GM19328 (cell line): ENCODE results near the gene SLAMF7.

ENCODE experiments used
- ATAC-seq: cut with Tn5 transposase; IDR thresholded peaks from one replicate; pipeline ENCODE4 v1.9.1; 2021; ENCODE audit warnings: mild to moderate bottlenecking, moderate library complexity; ENCODE audit not compliant: unreplicated experiment

Gene SLAMF7

DNA sequence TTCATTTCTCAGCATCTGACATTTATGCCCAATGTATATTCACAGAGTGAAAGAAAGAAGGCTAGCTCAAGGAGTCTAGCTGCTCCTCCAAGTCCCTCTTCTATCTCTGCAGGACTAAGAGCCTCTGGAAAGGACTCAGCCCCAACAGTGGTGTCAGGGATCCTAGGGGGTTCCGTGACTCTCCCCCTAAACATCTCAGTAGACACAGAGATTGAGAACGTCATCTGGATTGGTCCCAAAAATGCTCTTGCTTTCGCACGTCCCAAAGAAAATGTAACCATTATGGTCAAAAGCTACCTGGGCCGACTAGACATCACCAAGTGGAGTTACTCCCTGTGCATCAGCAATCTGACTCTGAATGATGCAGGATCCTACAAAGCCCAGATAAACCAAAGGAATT is 60.6 kb downstream of the SLAMF7 start:
- ATAC-seq: no peak

DNA sequence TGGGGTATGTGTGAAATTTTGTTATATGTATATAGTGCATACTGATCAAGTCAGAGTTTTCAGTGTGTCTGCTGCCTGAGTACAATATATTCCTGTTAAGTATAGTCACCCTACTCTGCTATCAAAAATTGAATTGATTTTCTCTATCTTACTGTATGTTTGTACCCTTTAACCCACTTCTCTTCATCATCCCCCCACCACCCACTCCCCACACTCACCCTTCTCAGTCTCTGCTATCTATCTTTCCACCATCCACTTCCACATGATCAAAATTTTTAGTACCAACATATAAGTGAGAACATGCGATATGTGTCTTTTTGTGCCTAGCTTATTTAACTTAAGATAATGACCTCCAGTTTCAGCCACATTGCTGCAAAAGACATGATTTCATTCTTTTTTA is 61.1 kb downstream of the SLAMF7 start:
- no peak for ATAC-seq

DNA sequence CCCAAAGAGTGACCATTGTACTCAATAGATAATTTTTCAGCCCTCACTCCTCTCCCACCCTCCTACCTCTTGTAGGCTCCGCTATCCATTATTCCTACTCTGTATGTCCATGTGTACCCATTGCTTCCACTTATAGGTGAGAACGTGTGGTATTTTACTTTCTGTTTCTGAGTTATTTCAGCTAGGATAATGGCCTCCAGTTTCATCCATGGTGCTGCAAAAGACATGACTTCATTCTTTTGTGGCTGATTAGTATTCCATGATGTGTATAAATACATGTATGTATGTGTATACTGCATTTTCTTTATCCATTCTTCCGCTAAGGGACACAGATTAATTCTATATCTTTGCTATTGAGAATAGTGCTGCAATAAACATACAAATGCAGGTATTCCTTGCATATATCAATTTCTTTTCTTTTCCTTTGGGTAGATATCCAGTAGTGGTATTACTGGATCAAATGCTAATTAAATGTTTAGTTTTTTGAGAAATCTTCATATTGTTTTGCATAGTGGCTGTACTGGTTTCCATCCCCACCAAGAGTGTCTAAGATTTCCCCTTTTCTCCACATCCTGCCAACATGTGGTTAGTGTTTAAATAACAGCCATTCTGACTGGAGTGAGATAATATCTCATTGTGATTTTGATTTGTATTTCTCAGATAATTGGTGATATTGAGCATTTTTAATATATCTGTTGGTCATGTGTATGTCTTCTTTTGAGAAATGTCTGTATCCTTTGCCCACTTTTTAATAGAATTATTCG is 61.8 kb downstream of the SLAMF7 start:
- no peak for ATAC-seq

DNA sequence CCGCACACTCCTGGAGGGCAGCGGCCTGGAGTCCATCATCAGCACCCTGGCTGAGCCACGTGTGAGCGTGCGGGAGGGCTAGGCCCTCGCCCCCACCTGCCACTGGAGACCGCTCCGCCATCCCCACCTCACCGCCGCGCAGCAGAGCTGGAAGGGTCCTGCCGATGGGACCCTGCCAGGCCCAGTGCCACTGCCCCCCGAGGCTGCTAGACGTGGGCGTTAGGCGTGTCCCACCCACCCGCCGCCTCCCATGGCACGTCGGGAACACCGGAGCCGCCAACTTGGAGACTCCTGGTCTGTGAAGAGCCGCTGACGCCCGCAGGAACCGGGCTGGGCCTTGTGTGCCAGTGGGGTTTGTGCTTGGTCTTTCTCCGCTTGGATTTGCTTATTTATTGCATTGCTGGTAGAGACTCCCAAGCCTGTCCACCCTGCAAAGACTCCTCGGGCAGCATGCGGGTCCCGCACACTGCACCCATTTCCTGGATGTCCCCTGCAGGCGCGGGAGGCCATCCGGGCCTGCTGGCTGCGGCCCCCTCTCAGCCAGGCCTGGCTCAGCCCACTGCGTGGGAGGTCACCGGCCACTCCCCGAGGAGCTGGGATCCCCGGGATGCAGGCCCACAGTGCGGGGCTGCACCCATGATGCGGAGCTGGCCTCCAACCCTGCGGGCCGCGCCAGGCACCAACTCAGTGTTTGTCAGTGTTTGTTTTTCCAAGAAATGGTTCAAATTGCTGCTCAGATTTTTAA is 63.0 kb downstream of the SLAMF7 start:
- ATAC-seq: no peak
